Neural progenitor cell (in vitro differentiated cells): Measurements from ENCODE around the gene NSD1. TPM values are rescaled to one million over a fixed set of nuclear protein-coding genes. Genes with fewer than 3 reads are reported as not detected.

Experiments used
- DNase-seq: peaks from one replicate; pipeline ENCODE4 v3.0.0-alpha.2; 2016; ENCODE audit warnings: low spot score
- H2AFZ ChIP-seq: fragments of 200-600 bp; sonication (generic); replicated peaks from 2 replicates; pipeline ENCODE4 v1.6.1; 2016; ENCODE audit warnings: antibody characterized with exemption
- H3F3A ChIP-seq: fragments of 200-600 bp; sonication (generic); 2 replicates; pipeline ENCODE4 v1.6.1; 2016; ENCODE audit warnings: antibody characterized with exemption, low read depth
- H3K27ac ChIP-seq: fragments of 200-600 bp; sonication (generic); 2 replicates; pipeline ENCODE4 v1.5.1; 2016; ENCODE audit warnings: mild to moderate bottlenecking
- H3K27me3 ChIP-seq: fragments of 200-600 bp; sonication (generic); 2 replicates; pipeline ENCODE4 v1.6.1; 2016; ENCODE audit warnings: mild to moderate bottlenecking, moderate library complexity
- H3K36me3 ChIP-seq: fragments of 200-600 bp; sonication (generic); 2 replicates; pipeline ENCODE4 v1.5.1; 2016
- H3K4me1 ChIP-seq: fragments of 200-600 bp; sonication (generic); 2 replicates; pipeline ENCODE4 v1.6.1; 2016; ENCODE audit warnings: mixed run types
- H3K4me2 ChIP-seq: fragments of 200-600 bp; sonication (generic); 2 replicates; pipeline ENCODE4 v1.6.1; 2016
- H3K4me3 ChIP-seq: fragments of 200-600 bp; sonication (generic); 2 replicates; pipeline ENCODE4 v1.5.1; 2016
- H3K79me2 ChIP-seq: fragments of 200-600 bp; sonication (generic); 2 replicates; pipeline ENCODE4 v1.6.1; 2016; ENCODE audit warnings: low read depth
- H3K9ac ChIP-seq: fragments of 200-600 bp; sonication (generic); 2 replicates; pipeline ENCODE4 v1.6.1; 2016
- H3K9me3 ChIP-seq: fragments of 200-600 bp; sonication (generic); 2 replicates; pipeline ENCODE4 v1.5.1; 2016; ENCODE audit warnings: low read depth
- H4K20me1 ChIP-seq: fragments of 200-600 bp; sonication (generic); 2 replicates; pipeline ENCODE4 v1.6.1; 2016; ENCODE audit warnings: low read depth
- H3K27ac Mint-ChIP-seq: 3 replicates; pipeline ENCODE4 v1.8.0; 2021; ENCODE audit warnings: mixed read lengths
- H3K27me3 Mint-ChIP-seq: 2 replicates; pipeline ENCODE4 v1.8.0; 2022; ENCODE audit warnings: low read depth, mild to moderate bottlenecking, inconsistent platforms, moderate library complexity, mixed read lengths; ENCODE audit not compliant: insufficient read depth
- H3K36me3 Mint-ChIP-seq: 3 replicates; pipeline ENCODE4 v1.8.0; 2021; ENCODE audit warnings: mixed read lengths
- H3K4me1 Mint-ChIP-seq: 3 replicates; pipeline ENCODE4 v1.8.0; 2021; ENCODE audit warnings: mixed read lengths
- H3K4me3 Mint-ChIP-seq: 3 replicates; pipeline ENCODE4 v1.8.0; 2021; ENCODE audit warnings: mild to moderate bottlenecking, moderate library complexity, mixed read lengths
- H3K9me3 Mint-ChIP-seq: 3 replicates; pipeline ENCODE4 v1.8.0; 2020; ENCODE audit warnings: mixed read lengths
- EZH2 ChIP-seq: fragments of 200-600 bp; sonication (generic); IDR thresholded peaks from 2 replicates; pipeline ENCODE4 v1.6.1; 2017; ENCODE audit warnings: antibody characterized with exemption, mild to moderate bottlenecking, moderate library complexity
- EZH2phosphoT487 ChIP-seq: fragments of 200-600 bp; sonication (generic); IDR thresholded peaks from 2 replicates; pipeline ENCODE4 v1.6.1; 2017; ENCODE audit warnings: antibody characterized with exemption
- total RNA-seq: library from RNA; depleted of rRNA; stranded (reverse); fragments of >200 nt; gene quantifications from 2 replicates; pipeline ENCODE4 v1.2.3, GENCODE V29; 2015; ENCODE audit warnings: low replicate concordance
- TF ChIP-seq, protein P1 (sequence below): fragments of 200-600 bp; sonication (generic); IDR thresholded peaks from 2 replicates; pipeline ENCODE4 v1.5.1; 2017; ENCODE audit warnings: antibody characterized with exemption, mild to moderate bottlenecking

NSD1 gene
- total RNA-seq, 1 donor from 2014 or later, result 114 TPM

DNA sequence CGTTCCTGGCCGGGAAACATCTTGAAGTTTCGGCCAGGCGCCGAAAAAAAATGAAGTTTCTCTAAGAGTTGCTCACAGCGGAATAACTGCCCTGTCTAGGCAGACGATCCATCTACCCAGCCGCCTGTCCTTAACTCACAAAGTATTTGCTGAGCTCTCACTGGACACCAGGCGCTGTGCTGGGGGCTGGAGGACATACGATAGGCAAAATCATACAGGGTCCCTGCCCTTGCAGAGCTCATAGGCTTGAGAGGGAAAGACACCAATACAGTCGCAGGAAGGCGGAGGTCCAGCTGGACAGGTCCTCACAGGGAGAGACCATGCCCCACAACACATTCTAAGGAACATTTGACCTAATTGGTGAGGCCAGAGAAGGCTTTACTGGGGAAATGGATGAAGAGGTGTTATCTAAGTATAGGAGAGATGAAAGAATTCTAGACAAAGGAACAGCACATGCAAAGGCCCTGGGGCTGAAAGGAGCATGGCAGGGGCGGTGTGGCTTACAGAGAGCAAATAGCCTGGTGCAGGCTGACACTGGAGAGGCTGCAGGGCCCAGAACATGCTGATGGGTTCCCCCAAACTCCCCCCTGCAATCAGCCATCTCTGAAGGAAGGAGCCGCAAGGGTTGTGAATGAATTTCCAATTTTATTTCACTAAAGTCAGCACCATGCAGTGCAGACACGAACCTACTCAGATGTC, 180.1 kb downstream of the NSD1 start:
- TF ChIP-seq EZH2phosphoT487 (no peak), EZH2 (no peak)
- no peaks in the 10 kb centered on the region for H3K9me3 ChIP-seq
- Mint-ChIP-seq H3K9me3 (no peaks in the 10 kb centered on the region), H3K4me1 (peaks cover 37% of the 10 kb centered on the region), H3K27me3 (peaks cover 8% of the 10 kb centered on the region), H3K27ac (no peak overlapping the region), H3K36me3 (peaks cover 4% of the 10 kb centered on the region), H3K4me3 (peak overlapping the region; percentile 25)
- H3K4me1 ChIP-seq, result peaks cover 12% of the 10 kb centered on the region
- DNase-seq, result no peak
- H3K4me2 ChIP-seq, result no peak overlapping the region
- H3F3A ChIP-seq, result peaks cover 27% of the 10 kb centered on the region
- H3K36me3 ChIP-seq, result no peaks in the 10 kb centered on the region
- H3K27me3 ChIP-seq, result peaks cover 3% of the 10 kb centered on the region
- H3K4me3 ChIP-seq, result no peak overlapping the region
- H4K20me1 ChIP-seq, result peaks cover 22% of the 10 kb centered on the region
- H3K27ac ChIP-seq, result no peak overlapping the region
- no peak overlapping the region for H3K9ac ChIP-seq
- no peaks in the 10 kb centered on the region for H3K79me2 ChIP-seq
- H2AFZ ChIP-seq, result no peak overlapping the region

DNA sequence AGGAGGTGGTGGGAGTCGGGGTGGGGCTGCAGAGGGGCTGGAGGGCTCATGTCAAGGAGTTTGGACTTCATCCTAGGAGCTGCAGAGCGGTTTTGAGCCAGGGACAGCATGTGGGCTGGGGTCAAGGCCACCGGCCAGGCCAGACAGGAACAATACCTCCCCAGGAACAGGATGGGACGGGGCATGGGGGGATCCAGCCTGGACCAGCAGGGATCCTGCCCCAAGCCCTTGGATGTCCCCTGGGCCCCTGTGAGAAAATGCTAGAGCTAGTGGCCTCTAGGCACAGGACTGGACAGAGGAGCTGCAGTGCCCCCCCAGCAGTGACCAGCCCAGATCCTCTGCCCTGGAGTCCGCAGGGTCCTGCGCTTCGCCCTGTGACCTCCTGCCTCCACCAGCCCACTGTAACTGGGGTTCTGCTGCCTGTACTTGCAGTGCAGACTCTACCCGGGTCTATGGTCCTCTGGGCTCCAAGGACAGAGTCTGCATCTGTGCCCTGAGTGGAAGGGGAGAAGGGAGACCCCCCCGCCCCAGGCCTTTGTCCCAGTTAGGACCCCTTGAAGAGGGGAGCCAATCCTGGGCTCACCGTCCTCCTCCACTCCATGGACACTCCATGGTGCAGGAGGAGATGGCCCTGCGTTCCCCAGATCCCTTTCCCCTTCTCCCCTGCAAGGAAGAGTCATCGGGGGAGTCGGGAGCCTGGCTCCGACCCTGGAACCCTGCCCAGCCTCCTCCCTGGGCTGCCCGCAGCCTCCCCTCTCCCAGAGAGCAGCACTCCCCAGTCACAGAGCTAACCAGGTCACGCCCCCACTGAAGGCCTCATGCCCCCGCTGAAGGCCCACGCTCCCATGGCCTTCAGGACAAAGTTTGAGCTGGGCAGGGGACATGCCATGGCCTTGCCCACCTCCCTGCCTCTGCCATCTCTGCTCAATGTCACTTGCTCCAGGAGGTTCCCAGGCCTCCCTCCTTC, 181.1 kb downstream of the NSD1 start:
- peaks cover 4% of the 10 kb centered on the region for H3K9me3 Mint-ChIP-seq
- no peaks in the 10 kb centered on the region for H3K79me2 ChIP-seq
- H3K27ac ChIP-seq, result no peak overlapping the region
- H3K9me3 ChIP-seq, result no peaks in the 10 kb centered on the region
- H3K4me2 ChIP-seq, result no peak overlapping the region
- H3K9ac ChIP-seq, result no peak overlapping the region
- peaks cover 3% of the 10 kb centered on the region for H3K27me3 ChIP-seq
- H3K36me3 Mint-ChIP-seq, result no peaks in the 10 kb centered on the region
- peaks cover 15% of the 10 kb centered on the region for H4K20me1 ChIP-seq
- no peak overlapping the region for H2AFZ ChIP-seq
- H3K27me3 Mint-ChIP-seq, result peaks cover 9% of the 10 kb centered on the region
- no peak overlapping the region for H3K4me3 ChIP-seq
- H3K4me1 ChIP-seq, result peaks cover 12% of the 10 kb centered on the region
- peaks cover 31% of the 10 kb centered on the region for H3K4me1 Mint-ChIP-seq
- H3K36me3 ChIP-seq, result no peaks in the 10 kb centered on the region
- peaks cover 27% of the 10 kb centered on the region for H3F3A ChIP-seq
- DNase-seq, result no peak
- H3K4me3 Mint-ChIP-seq, result peak overlapping the region; percentile 8
- H3K27ac Mint-ChIP-seq, result no peak overlapping the region
- TF ChIP-seq, protein P1, sequence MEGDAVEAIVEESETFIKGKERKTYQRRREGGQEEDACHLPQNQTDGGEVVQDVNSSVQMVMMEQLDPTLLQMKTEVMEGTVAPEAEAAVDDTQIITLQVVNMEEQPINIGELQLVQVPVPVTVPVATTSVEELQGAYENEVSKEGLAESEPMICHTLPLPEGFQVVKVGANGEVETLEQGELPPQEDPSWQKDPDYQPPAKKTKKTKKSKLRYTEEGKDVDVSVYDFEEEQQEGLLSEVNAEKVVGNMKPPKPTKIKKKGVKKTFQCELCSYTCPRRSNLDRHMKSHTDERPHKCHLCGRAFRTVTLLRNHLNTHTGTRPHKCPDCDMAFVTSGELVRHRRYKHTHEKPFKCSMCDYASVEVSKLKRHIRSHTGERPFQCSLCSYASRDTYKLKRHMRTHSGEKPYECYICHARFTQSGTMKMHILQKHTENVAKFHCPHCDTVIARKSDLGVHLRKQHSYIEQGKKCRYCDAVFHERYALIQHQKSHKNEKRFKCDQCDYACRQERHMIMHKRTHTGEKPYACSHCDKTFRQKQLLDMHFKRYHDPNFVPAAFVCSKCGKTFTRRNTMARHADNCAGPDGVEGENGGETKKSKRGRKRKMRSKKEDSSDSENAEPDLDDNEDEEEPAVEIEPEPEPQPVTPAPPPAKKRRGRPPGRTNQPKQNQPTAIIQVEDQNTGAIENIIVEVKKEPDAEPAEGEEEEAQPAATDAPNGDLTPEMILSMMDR, result no peak
- TF ChIP-seq EZH2 (no peak), EZH2phosphoT487 (no peak)

DNA sequence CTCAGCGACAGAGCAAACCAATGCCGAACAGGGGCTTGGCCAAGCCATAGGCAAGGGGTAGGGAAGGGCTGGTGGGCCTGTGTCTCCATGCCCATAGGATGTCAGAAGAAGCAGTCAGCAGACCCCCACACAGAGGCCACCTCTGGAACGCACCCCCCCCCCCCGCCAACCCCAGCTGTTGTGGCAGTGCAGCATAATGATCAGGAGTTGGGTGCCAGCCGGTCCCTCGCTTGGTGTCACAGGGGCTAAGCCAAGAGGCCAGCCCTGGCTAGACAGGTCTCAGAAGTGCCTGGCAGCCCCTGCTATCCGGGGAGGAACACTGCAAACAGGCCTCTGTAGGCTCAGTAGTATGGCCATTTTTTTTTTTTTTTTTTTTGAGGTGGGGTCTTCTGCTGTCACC, 181.8 kb downstream of the NSD1 start:
- Mint-ChIP-seq H3K36me3 (no peaks in the 10 kb centered on the region), H3K4me3 (no peak overlapping the region), H3K27me3 (peaks cover 11% of the 10 kb centered on the region), H3K4me1 (peaks cover 26% of the 10 kb centered on the region), H3K9me3 (peaks cover 4% of the 10 kb centered on the region), H3K27ac (no peak overlapping the region)
- Histone ChIP-seq H3K4me2 (no peak overlapping the region), H3K9me3 (no peaks in the 10 kb centered on the region), H3K36me3 (no peaks in the 10 kb centered on the region), H3K4me1 (peaks cover 6% of the 10 kb centered on the region), H2AFZ (no peak overlapping the region), H3F3A (peaks cover 22% of the 10 kb centered on the region), H3K9ac (no peak overlapping the region), H3K27me3 (peaks cover 3% of the 10 kb centered on the region), H3K4me3 (no peak overlapping the region), H3K27ac (no peak overlapping the region), H3K79me2 (no peaks in the 10 kb centered on the region), H4K20me1 (peaks cover 7% of the 10 kb centered on the region)
- TF ChIP-seq EZH2phosphoT487 (no peak), EZH2 (no peak)
- TF ChIP-seq, protein P1, result no peak
- DNase-seq, result no peak
